GM23338 (cell line): ENCODE measurements around the gene METTL2B. TPM values are rescaled to one million over a fixed set of nuclear protein-coding genes. Genes with fewer than 3 reads are reported as not detected.

Experiments used
- ATAC-seq: fragments of 200-7000 bp; cut with Tn5 transposase; 3 replicates; pipeline ENCODE4 v1.9.1; 2020
- DNase-seq: peaks from one replicate; pipeline ENCODE4 v3.0.0-alpha.2; 2015; ENCODE audit warnings: low spot score
- H2AFZ ChIP-seq: fragments of 200-600 bp; sonication (generic); 2 replicates; pipeline ENCODE4 v1.8.0; 2016; ENCODE audit warnings: antibody characterized with exemption, mild to moderate bottlenecking, moderate library complexity
- H3F3A ChIP-seq: fragments of 200-600 bp; sonication (generic); replicated peaks from 2 replicates; pipeline ENCODE4 v1.8.0; 2017; ENCODE audit warnings: antibody characterized with exemption, mixed run types, low read depth
- H3K27ac ChIP-seq: fragments of 200-600 bp; sonication (generic); 2 replicates; pipeline ENCODE4 v1.6.1; 2016; ENCODE audit warnings: low read depth
- H3K27me3 ChIP-seq: fragments of 200-600 bp; sonication (generic); 2 replicates; pipeline ENCODE4 v1.8.0; 2016; ENCODE audit warnings: mild to moderate bottlenecking, mixed run types, moderate library complexity; ENCODE audit not compliant: insufficient read depth
- H3K36me3 ChIP-seq: fragments of 200-600 bp; sonication (generic); 2 replicates; pipeline ENCODE4 v1.8.0; 2016; ENCODE audit warnings: mild to moderate bottlenecking; ENCODE audit not compliant: insufficient read depth
- H3K4me1 ChIP-seq: fragments of 200-600 bp; sonication (generic); 2 replicates; pipeline ENCODE4 v1.8.0; 2016; ENCODE audit warnings: mild to moderate bottlenecking, moderate library complexity; ENCODE audit not compliant: insufficient read depth
- H3K4me2 ChIP-seq: fragments of 200-600 bp; sonication (generic); 2 replicates; pipeline ENCODE4 v1.7.1; 2017; ENCODE audit warnings: mixed run types
- H3K4me3 ChIP-seq: fragments of 200-600 bp; sonication (generic); 2 replicates; pipeline ENCODE4 v1.6.1; 2016; ENCODE audit warnings: mixed run types
- H3K79me2 ChIP-seq: fragments of 200-600 bp; sonication (generic); replicated peaks from 2 replicates; pipeline ENCODE4 v1.8.0; 2017; ENCODE audit warnings: mild to moderate bottlenecking; ENCODE audit not compliant: insufficient read depth
- H3K9me2 ChIP-seq: fragments of 200-600 bp; sonication (generic); 2 replicates; pipeline ENCODE4 v1.8.0; 2017; ENCODE audit not compliant: insufficient read depth
- H4K20me1 ChIP-seq: fragments of 200-600 bp; sonication (generic); replicated peaks from 2 replicates; pipeline ENCODE4 v1.8.0; 2017; ENCODE audit warnings: mild to moderate bottlenecking; ENCODE audit not compliant: insufficient read depth
- H3K27ac Mint-ChIP-seq: 2 replicates; pipeline ENCODE4 v1.8.0; 2020; ENCODE audit warnings: inconsistent platforms, mild to moderate bottlenecking, moderate library complexity, mixed read lengths
- H3K27me3 Mint-ChIP-seq: 3 replicates; pipeline ENCODE4 v1.8.0; 2022; ENCODE audit warnings: low read depth, mild to moderate bottlenecking, moderate library complexity, mixed read lengths, inconsistent platforms; ENCODE audit not compliant: insufficient read depth, poor library complexity
- H3K36me3 Mint-ChIP-seq: 3 replicates; pipeline ENCODE4 v1.8.0; 2021; ENCODE audit warnings: low read depth, mild to moderate bottlenecking, inconsistent platforms, moderate library complexity, mixed read lengths
- H3K4me1 Mint-ChIP-seq: 3 replicates; pipeline ENCODE4 v1.8.0; 2020; ENCODE audit warnings: mild to moderate bottlenecking, inconsistent platforms, mixed read lengths
- H3K4me3 Mint-ChIP-seq: 3 replicates; pipeline ENCODE4 v1.8.0; 2021; ENCODE audit warnings: moderate library complexity, mild to moderate bottlenecking, inconsistent platforms, mixed read lengths
- H3K9me3 Mint-ChIP-seq: 3 replicates; pipeline ENCODE4 v1.8.0; 2020; ENCODE audit warnings: moderate library complexity, mild to moderate bottlenecking, inconsistent platforms, mixed read lengths
- EZH2 ChIP-seq: fragments of 200-600 bp; sonication (generic); IDR thresholded peaks from one replicate; pipeline ENCODE4 v1.8.0; 2017; ENCODE audit warnings: antibody characterized with exemption, mild to moderate bottlenecking, low read depth; ENCODE audit not compliant: unreplicated experiment
- EZH2phosphoT487 ChIP-seq: fragments of 200-600 bp; sonication (generic); IDR thresholded peaks from one replicate; pipeline ENCODE4 v1.8.1; 2018; ENCODE audit warnings: antibody characterized with exemption; ENCODE audit not compliant: unreplicated experiment
- JUNB ChIP-seq: IDR thresholded peaks from one replicate; pipeline ENCODE4 v1.6.1; 2016; ENCODE audit warnings: antibody characterized with exemption; ENCODE audit not compliant: unreplicated experiment
- NANOG ChIP-seq: IDR thresholded peaks from 2 replicates; pipeline ENCODE4 v1.6.1; 2016; ENCODE audit warnings: antibody characterized with exemption, borderline replicate concordance
- POLR2AphosphoS5 ChIP-seq: IDR thresholded peaks from 2 replicates; pipeline ENCODE4 v1.6.1; 2016; ENCODE audit warnings: antibody characterized with exemption, low read depth
- STAT1 ChIP-seq: IDR thresholded peaks from one replicate; pipeline ENCODE4 v1.6.1; 2016; ENCODE audit warnings: antibody characterized with exemption; ENCODE audit not compliant: unreplicated experiment
- polyA plus RNA-seq: library from polyadenylated mRNA; unstranded; fragments of >200 nt; fragmentation: Nextera tagmentation; extraction: Ambion mirVana; gene quantifications from 2 replicates; pipeline ENCODE4 v1.2.1, GENCODE V29; 2016
- total RNA-seq: library from RNA; depleted of rRNA; stranded (reverse); fragments of >200 nt; shearing (Covaris generic); gene quantifications from 2 replicates; pipeline ENCODE4 v1.2.3, GENCODE V29; 2014
- TF ChIP-seq, protein P1 (sequence below): IDR thresholded peaks from one replicate; pipeline ENCODE4 v1.6.1; 2018; ENCODE audit warnings: antibody characterized with exemption; ENCODE audit not compliant: unreplicated experiment

METTL2B gene
- total and polyA plus RNA-seq, 2 experiments from 2014 or later = 21.2 to 48.3 TPM

DNA sequence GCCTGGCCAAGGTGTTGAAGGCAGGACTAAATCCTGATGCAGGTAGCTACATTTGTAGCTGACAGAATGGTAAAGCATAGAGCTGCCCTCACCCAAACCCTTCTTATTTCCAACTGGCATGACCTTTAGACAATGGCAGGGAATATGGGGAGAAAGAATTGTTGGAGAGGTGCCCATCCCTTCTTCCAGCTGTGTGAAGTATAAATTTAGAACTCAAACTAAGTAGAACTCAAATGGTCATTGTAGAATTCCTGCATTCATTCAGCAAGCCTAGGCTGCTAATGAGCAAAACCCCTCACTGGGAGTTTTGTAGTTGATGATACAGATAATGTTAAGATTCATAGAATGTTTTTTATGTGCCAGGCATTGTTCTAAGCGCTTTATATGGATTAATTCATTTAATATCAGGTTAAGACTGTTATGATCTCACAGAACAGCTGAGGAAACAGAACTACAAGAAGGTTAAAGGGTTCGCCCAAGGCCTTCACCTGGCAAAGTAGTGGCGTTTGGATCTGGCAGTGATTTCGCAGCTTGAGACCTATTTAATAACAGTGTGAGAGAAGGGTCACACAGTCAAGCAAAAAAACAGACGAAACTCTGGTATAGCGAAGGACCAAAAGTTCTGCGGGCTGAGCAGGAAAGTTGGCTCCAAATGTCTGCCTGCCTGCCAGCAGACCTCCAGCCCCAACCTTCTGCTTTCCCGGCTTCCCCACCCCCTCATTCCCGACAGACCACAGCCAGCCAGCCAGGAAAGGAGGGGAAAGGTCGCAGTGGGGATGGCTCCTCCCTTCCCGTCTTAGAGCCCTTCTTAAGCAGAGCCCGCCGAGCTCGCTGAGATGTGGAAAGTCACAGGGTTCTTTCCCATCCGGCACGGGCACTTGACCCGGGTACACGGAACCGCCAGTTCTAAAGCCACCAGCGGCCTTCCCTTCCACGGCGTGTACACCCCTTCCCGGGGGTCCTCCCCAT is 22.4 kb upstream of the METTL2B start:
- H3K4me3 Mint-ChIP-seq = peak overlapping the region; percentile 93
- ATAC-seq (peak; percentile 78), DNase-seq (peak; percentile 91)
- peaks cover 22% of the 10 kb centered on the region for H3K27me3 Mint-ChIP-seq
- Histone ChIP-seq H3F3A (peaks cover 7% of the 10 kb centered on the region; the same call in 1 of the 2 replicates), H3K9me2 (no peaks in the 10 kb centered on the region), H3K4me2 (peak overlapping the region; percentile 98), H3K36me3 (no peaks in the 10 kb centered on the region), H2AFZ (peak overlapping the region; percentile 93), H3K27ac (no peak overlapping the region), H3K79me2 (peaks cover 24% of the 10 kb centered on the region), H4K20me1 (peaks cover 12% of the 10 kb centered on the region), H3K4me1 (peaks cover 38% of the 10 kb centered on the region), H3K4me3 (peak overlapping the region; percentile 99), H3K27me3 (peaks cover 6% of the 10 kb centered on the region)
- no peak overlapping the region for H3K27ac Mint-ChIP-seq
- TF ChIP-seq JUNB (no peak), POLR2AphosphoS5 (peak; percentile 57)
- peaks cover 25% of the 10 kb centered on the region for H3K36me3 Mint-ChIP-seq
- H3K9me3 Mint-ChIP-seq = no peaks in the 10 kb centered on the region
- peaks cover 41% of the 10 kb centered on the region for H3K4me1 Mint-ChIP-seq

DNA sequence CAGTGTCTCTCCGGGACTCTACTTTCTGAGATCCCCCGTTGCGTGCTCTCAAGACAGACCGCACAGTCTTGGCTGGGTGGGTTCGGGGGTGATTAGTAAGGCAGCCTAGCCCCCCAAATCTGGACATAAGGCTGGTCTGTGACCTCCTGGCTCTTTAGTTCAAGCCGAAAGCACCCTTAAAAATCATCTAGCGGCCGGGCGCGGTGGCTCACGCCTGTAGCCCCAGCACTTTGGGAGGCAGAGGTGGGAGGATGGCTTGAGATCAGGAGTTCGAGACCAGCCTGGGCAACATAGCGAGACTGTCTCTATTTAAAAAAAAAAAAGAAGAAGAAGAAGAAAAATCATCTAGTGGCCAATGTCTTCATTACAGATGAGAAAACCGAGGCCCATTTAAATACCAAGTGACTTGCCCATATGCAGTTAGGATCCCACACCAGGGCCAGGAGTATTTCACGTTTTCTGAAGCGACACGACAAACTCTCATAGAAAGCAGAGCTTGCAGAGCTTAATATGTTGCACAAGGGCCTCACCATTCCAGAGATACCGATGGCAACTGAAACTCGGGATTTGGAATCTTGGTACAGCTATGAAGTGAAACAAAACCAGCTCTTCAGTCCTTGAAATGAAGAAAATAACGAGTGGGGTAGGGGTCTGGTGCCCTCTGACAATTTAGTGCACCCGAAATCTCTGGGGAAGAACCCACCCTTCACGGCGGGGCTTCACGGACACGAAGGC is 21.6 kb upstream of the METTL2B start:
- H3K4me1 Mint-ChIP-seq = peaks cover 49% of the 10 kb centered on the region
- H3K9me2 ChIP-seq = no peaks in the 10 kb centered on the region

More for the DNA sequence above, 21.6 kb upstream of the METTL2B start:
- H2AFZ ChIP-seq = peak overlapping the region; percentile 93
- no peaks in the 10 kb centered on the region for H3K9me3 Mint-ChIP-seq
- ATAC-seq (peak; percentile 3; the same call in 2 of the 3 replicates), DNase-seq (peak; percentile 41)
- H3K36me3 ChIP-seq = no peaks in the 10 kb centered on the region
- peaks cover 7% of the 10 kb centered on the region; the same call in 1 of the 2 replicates for H3F3A ChIP-seq
- H3K79me2 ChIP-seq = peaks cover 30% of the 10 kb centered on the region
- H3K27ac ChIP-seq = no peak overlapping the region
- peaks cover 22% of the 10 kb centered on the region for H3K27me3 Mint-ChIP-seq
- H3K4me3 Mint-ChIP-seq = peak overlapping the region; percentile 93
- peaks cover 12% of the 10 kb centered on the region for H4K20me1 ChIP-seq
- H3K4me1 ChIP-seq = peaks cover 42% of the 10 kb centered on the region
- 0 out of 2 replicates have a peak overlapping the region, but pooled peaks have one; percentile 19 for H3K27ac Mint-ChIP-seq
- no peak for TF ChIP-seq EZH2
- TF ChIP-seq, protein P1, sequence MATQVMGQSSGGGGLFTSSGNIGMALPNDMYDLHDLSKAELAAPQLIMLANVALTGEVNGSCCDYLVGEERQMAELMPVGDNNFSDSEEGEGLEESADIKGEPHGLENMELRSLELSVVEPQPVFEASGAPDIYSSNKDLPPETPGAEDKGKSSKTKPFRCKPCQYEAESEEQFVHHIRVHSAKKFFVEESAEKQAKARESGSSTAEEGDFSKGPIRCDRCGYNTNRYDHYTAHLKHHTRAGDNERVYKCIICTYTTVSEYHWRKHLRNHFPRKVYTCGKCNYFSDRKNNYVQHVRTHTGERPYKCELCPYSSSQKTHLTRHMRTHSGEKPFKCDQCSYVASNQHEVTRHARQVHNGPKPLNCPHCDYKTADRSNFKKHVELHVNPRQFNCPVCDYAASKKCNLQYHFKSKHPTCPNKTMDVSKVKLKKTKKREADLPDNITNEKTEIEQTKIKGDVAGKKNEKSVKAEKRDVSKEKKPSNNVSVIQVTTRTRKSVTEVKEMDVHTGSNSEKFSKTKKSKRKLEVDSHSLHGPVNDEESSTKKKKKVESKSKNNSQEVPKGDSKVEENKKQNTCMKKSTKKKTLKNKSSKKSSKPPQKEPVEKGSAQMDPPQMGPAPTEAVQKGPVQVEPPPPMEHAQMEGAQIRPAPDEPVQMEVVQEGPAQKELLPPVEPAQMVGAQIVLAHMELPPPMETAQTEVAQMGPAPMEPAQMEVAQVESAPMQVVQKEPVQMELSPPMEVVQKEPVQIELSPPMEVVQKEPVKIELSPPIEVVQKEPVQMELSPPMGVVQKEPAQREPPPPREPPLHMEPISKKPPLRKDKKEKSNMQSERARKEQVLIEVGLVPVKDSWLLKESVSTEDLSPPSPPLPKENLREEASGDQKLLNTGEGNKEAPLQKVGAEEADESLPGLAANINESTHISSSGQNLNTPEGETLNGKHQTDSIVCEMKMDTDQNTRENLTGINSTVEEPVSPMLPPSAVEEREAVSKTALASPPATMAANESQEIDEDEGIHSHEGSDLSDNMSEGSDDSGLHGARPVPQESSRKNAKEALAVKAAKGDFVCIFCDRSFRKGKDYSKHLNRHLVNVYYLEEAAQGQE = no peak
- no peak for TF ChIP-seq NANOG
- no peak for TF ChIP-seq JUNB
- no peak for TF ChIP-seq EZH2phosphoT487
- TF ChIP-seq STAT1 = no peak
- H3K36me3 Mint-ChIP-seq = peaks cover 28% of the 10 kb centered on the region
- H3K4me2 ChIP-seq = peak overlapping the region; percentile 98
- peaks cover 6% of the 10 kb centered on the region for H3K27me3 ChIP-seq
- H3K4me3 ChIP-seq = peak overlapping the region; percentile 99
